NB4 (cell line): ENCODE measurements around the gene TMEM256.

ENCODE experiments used
- DNase-seq: peaks from one replicate; pipeline ENCODE4 v3.0.0; 2010; ENCODE audit warnings: low read depth
- H3K4me3 ChIP-seq: one replicate; pipeline ENCODE4 v1.5.1; 2011; ENCODE audit warnings: mild to moderate bottlenecking, low read depth, low read length, moderate library complexity
- CTCF ChIP-seq: IDR thresholded peaks from one replicate; pipeline ENCODE4 v1.5.1; 2012; ENCODE audit warnings: low read depth, low read length
- MAX ChIP-seq: IDR thresholded peaks from 2 replicates; pipeline ENCODE4 v1.6.1; 2011; ENCODE audit warnings: low read depth, low read length
- MYC ChIP-seq: IDR thresholded peaks from 2 replicates; pipeline ENCODE4 v1.6.1; 2011; ENCODE audit warnings: low read depth, low read length
- POLR2A ChIP-seq: IDR thresholded peaks from 2 replicates; pipeline ENCODE4 v1.6.1; 2011; ENCODE audit warnings: mild to moderate bottlenecking; ENCODE audit not compliant: insufficient read length; ENCODE audit errors: extremely low read depth

TMEM256 gene

GRCh38 chr17:7432296-7432695, 28.4 kb upstream of the TMEM256 start:
- no peak overlapping the region for H3K4me3 ChIP-seq
- TF ChIP-seq CTCF (no peak), POLR2A (no peak), MYC (no peak), MAX (no peak)
- no peak for DNase-seq

GRCh38 chr17:7431231-7431630, 27.3 kb upstream of the TMEM256 start:
- DNase-seq: no peak
- no peak for TF ChIP-seq MYC
- no peak for TF ChIP-seq MAX
- TF ChIP-seq POLR2A: no peak
- no peak for TF ChIP-seq CTCF
- H3K4me3 ChIP-seq: no peak overlapping the region

- TF ChIP-seq MAX: no peak
- no peak for TF ChIP-seq MYC
- no peak for TF ChIP-seq CTCF
- no peak for TF ChIP-seq POLR2A
- DNase-seq: no peak
- H3K4me3 ChIP-seq: no peak overlapping the region
Observed at GRCh38 chr17:7429722-7430121, 25.8 kb upstream of the TMEM256 start.

- TF ChIP-seq MYC (no peak), POLR2A (no peak), MAX (no peak), CTCF (no peak)
- no peak within 1 kb of the TSS for H3K4me3 ChIP-seq
- DNase-seq: no peak
Observed at GRCh38 chr17:7428557-7428956, 24.7 kb upstream of the TMEM256 start, which contains the start of gene SPEM3. Gene SPEM3 (plus strand): TSS chr17:7428857. CDS start chr17:7428903, 46 bp downstream.

- no peak for TF ChIP-seq MAX
- TF ChIP-seq CTCF: no peak
- no peak for TF ChIP-seq MYC
- no peak for TF ChIP-seq POLR2A
- no peak for DNase-seq
- H3K4me3 ChIP-seq: no peak overlapping the region
Observed at GRCh38 chr17:7427549-7427948, 23.7 kb upstream of the TMEM256 start.
